Osteoblast (primary cell): ENCODE results near the gene MOSMO. TPM values are rescaled to one million over a fixed set of nuclear protein-coding genes. Genes with fewer than 3 reads are reported as not detected.

ENCODE experiments used
- DNase-seq: peaks from one replicate; pipeline ENCODE4 v3.0.0; 2011; ENCODE audit warnings: low spot score, mixed read lengths; ENCODE audit not compliant: insufficient read length; ENCODE audit errors: missing footprints
- H2AFZ ChIP-seq: 2 replicates; pipeline ENCODE4 v1.6.0; 2011; ENCODE audit warnings: mild to moderate bottlenecking, low read length
- H3K27ac ChIP-seq: 2 replicates; pipeline ENCODE4 v1.5.1; 2011; ENCODE audit warnings: mild to moderate bottlenecking, low read depth, low read length, moderate library complexity
- H3K27me3 ChIP-seq: 2 replicates; pipeline ENCODE4 v1.6.0; 2012; ENCODE audit warnings: mild to moderate bottlenecking, control low read depth, inconsistent platforms, low read length, moderate library complexity; ENCODE audit not compliant: insufficient read depth
- H3K36me3 ChIP-seq: 2 replicates; pipeline ENCODE4 v1.5.1; 2011; ENCODE audit warnings: mild to moderate bottlenecking, low read length, control low read depth, moderate library complexity; ENCODE audit not compliant: insufficient read depth
- H3K4me1 ChIP-seq: 2 replicates; pipeline ENCODE4 v1.5.1; 2011; ENCODE audit warnings: mild to moderate bottlenecking, low read length, control low read depth, moderate library complexity; ENCODE audit not compliant: insufficient read depth
- H3K4me2 ChIP-seq: 2 replicates; pipeline ENCODE4 v1.6.0; 2011; ENCODE audit warnings: mild to moderate bottlenecking, low read length; ENCODE audit not compliant: insufficient read depth
- H3K4me3 ChIP-seq: fragments of 200-600 bp; sonication (generic); 3 replicates; pipeline ENCODE4 v1.5.1; 2012; ENCODE audit warnings: mild to moderate bottlenecking, low read length, inconsistent platforms; ENCODE audit not compliant: insufficient read depth
- H3K79me2 ChIP-seq: 2 replicates; pipeline ENCODE4 v1.6.0; 2012; ENCODE audit warnings: mild to moderate bottlenecking, low read length, control low read depth, inconsistent platforms; ENCODE audit not compliant: insufficient read depth
- H3K9me3 ChIP-seq: 2 replicates; pipeline ENCODE4 v1.5.1; 2011; ENCODE audit warnings: low read depth, low read length, control low read depth
- H4K20me1 ChIP-seq: 2 replicates; pipeline ENCODE4 v1.6.0; 2012; ENCODE audit warnings: mild to moderate bottlenecking, low read length, control low read depth; ENCODE audit not compliant: insufficient read depth
- total RNA-seq: library from RNA; depleted of rRNA; stranded (reverse); fragments of >200 nt; gene quantifications from 2 replicates; pipeline ENCODE4 v1.2.3, GENCODE V29; 2012
- TF ChIP-seq, protein P1 (sequence below): IDR thresholded peaks from 2 replicates; pipeline ENCODE4 v1.5.1; 2011; ENCODE audit warnings: mild to moderate bottlenecking, low read depth, low read length, moderate library complexity; ENCODE audit errors: extremely low read depth

MOSMO gene
- total RNA-seq, 1 donor: 15.2 TPM

GRCh38 chr16:21991621-21992020 is 16.3 kb upstream of the MOSMO start:
- no peak overlapping the region for H3K4me3 ChIP-seq
- H4K20me1 ChIP-seq: no peaks in the 10 kb centered on the region
- TF ChIP-seq, protein P1, sequence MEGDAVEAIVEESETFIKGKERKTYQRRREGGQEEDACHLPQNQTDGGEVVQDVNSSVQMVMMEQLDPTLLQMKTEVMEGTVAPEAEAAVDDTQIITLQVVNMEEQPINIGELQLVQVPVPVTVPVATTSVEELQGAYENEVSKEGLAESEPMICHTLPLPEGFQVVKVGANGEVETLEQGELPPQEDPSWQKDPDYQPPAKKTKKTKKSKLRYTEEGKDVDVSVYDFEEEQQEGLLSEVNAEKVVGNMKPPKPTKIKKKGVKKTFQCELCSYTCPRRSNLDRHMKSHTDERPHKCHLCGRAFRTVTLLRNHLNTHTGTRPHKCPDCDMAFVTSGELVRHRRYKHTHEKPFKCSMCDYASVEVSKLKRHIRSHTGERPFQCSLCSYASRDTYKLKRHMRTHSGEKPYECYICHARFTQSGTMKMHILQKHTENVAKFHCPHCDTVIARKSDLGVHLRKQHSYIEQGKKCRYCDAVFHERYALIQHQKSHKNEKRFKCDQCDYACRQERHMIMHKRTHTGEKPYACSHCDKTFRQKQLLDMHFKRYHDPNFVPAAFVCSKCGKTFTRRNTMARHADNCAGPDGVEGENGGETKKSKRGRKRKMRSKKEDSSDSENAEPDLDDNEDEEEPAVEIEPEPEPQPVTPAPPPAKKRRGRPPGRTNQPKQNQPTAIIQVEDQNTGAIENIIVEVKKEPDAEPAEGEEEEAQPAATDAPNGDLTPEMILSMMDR: no peak
- no peak for DNase-seq
- H3K36me3 ChIP-seq: no peaks in the 10 kb centered on the region
- H3K9me3 ChIP-seq: no peaks in the 10 kb centered on the region
- H3K27me3 ChIP-seq: no peaks in the 10 kb centered on the region
- H3K79me2 ChIP-seq: no peaks in the 10 kb centered on the region
- no peak overlapping the region for H2AFZ ChIP-seq
- H3K27ac ChIP-seq: no peak overlapping the region
- H3K4me2 ChIP-seq: no peak overlapping the region
- H3K4me1 ChIP-seq: no peaks in the 10 kb centered on the region

DNA sequence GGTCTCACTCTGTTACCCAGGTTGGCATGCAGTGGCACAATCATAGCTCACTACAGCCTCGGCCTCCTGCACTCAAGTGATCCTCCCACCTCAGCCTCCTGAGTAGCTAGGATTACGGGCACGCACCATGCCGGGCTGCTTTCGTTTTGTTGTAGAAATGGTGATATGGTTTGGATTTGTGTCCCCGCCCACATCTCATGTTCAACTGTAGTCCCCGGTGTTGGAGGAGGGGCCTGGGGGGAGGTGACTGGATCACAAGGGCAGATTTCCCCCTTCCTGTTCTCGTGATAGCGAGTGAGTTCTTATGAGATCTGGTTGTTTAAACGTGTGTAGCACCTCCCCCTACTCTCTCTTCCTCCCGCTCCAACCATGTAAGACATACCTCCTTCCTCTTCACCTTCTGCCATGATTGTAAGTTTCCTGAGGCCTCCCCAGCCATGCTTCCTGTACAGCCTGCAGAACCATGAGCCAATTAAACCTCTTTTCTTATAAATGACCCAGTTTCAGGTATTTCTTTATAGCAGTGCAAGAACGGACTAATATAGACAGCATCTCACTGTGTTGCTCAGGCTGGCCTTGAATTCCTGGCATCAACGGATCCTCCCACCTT is 12.9 kb upstream of the MOSMO start:
- DNase-seq: no peak
- no peak overlapping the region for H2AFZ ChIP-seq
- H3K27ac ChIP-seq: no peak overlapping the region
- H3K27me3 ChIP-seq: no peaks in the 10 kb centered on the region
- no peaks in the 10 kb centered on the region for H3K9me3 ChIP-seq
- H3K79me2 ChIP-seq: no peaks in the 10 kb centered on the region
- H3K4me3 ChIP-seq: no peak overlapping the region
- TF ChIP-seq, protein P1: no peak
- H3K4me1 ChIP-seq: no peaks in the 10 kb centered on the region
- H3K4me2 ChIP-seq: no peak overlapping the region
- no peaks in the 10 kb centered on the region for H3K36me3 ChIP-seq
- no peaks in the 10 kb centered on the region for H4K20me1 ChIP-seq

GRCh38 chr16:21996923-21997696 is 10.8 kb upstream of the MOSMO start:
- Histone ChIP-seq H3K36me3 (no peaks in the 10 kb centered on the region), H4K20me1 (no peaks in the 10 kb centered on the region), H3K27ac (no peak overlapping the region), H3K4me1 (peaks cover 10% of the 10 kb centered on the region), H3K27me3 (no peaks in the 10 kb centered on the region), H2AFZ (no peak overlapping the region), H3K4me2 (no peak overlapping the region), H3K9me3 (no peaks in the 10 kb centered on the region), H3K79me2 (no peaks in the 10 kb centered on the region), H3K4me3 (no peak overlapping the region)
- DNase-seq: no peak
- TF ChIP-seq, protein P1: no peak

DNA sequence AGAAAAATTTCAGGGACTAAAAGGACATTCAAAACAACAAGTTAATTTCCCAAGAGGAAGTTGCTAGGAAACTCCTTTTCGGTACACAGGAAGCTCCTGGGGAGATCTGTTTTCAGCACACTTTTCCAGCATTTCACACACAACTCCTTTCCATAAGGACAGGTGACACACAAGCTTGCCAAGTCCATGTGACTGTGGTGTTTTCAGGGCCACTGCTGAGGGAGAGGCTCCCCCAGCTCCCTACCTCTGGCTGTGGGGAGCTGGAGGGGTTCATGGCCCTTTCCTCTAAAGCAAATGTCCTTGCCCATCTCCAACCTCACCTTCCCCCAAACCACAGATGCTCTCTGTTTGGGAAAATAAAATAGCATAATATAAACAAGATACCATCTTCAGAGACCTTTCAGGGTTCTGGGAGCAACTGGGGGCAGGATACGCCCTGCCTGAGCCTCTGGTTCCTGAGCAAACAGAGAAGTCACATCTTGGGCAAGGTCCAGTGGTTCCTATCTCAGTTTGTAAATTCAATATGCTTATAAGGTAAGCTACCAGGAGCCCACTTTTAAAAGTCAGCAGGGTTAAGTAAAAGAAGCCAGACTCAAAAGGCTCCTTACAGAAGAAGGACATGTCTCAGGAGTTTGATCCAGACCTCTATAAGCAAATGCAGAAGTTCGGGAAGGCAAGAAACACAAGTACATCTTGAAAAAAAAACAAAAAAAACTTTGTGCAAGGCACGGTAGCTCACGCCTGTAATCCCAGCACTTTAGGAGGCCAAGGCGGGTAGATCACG is 10.0 kb upstream of the MOSMO start:
- Histone ChIP-seq H2AFZ (no peak overlapping the region), H3K27ac (no peak overlapping the region), H3K4me3 (no peak overlapping the region), H3K4me2 (no peak overlapping the region), H3K4me1 (peaks cover 10% of the 10 kb centered on the region), H3K9me3 (no peaks in the 10 kb centered on the region), H3K27me3 (no peaks in the 10 kb centered on the region), H3K79me2 (no peaks in the 10 kb centered on the region), H4K20me1 (no peaks in the 10 kb centered on the region), H3K36me3 (no peaks in the 10 kb centered on the region)
- no peak for DNase-seq
- TF ChIP-seq, protein P1: no peak
